Thoracic aorta (tissue), 2 donors: Measurements from ENCODE around the gene LTBR. TPM values are rescaled to one million over a fixed set of nuclear protein-coding genes. Genes with fewer than 3 reads are reported as not detected.
"Not testable (repeated sequence)": the region's sequence is repeated elsewhere in the genome, so short reads cannot be mapped to it uniquely, and the experiment has no call there.

Experiments used
- ATAC-seq: fragments of 150-250 bp; one replicate; pipeline ENCODE4 v1.8.0; 2017; ENCODE audit warnings: low read depth; ENCODE audit not compliant: insufficient number of reproducible peaks, low FRiP score
- DNase-seq: peaks from one replicate; pipeline ENCODE4 v3.0.0-alpha.2; 2020; ENCODE audit warnings: low spot score
- H3K27ac ChIP-seq, 2 donors: fragments of 200-600 bp; sonication (generic); 1 replicate in 1 of 2; 2 replicates in 1 of 2; pipeline ENCODE4 v1.5.1; 2016; ENCODE audit warnings: mild to moderate bottlenecking in 2 of 2, moderate library complexity in 2 of 2
- H3K27me3 ChIP-seq: fragments of 200-600 bp; sonication (generic); replicated peaks from 2 replicates; pipeline ENCODE4 v1.6.0; 2016; ENCODE audit warnings: mild to moderate bottlenecking; ENCODE audit not compliant: insufficient read depth
- H3K36me3 ChIP-seq: fragments of 200-600 bp; sonication (generic); one replicate; pipeline ENCODE4 v1.5.1; 2016
- H3K4me1 ChIP-seq, 2 donors: fragments of 200-600 bp; sonication (generic); 1 replicate in 1 of 2; 2 replicates in 1 of 2; pipeline versions ENCODE4 v1.5.1 to v1.6.0; 2016; ENCODE audit warnings: low read depth in 2 of 2, mild to moderate bottlenecking in 1 of 2; ENCODE audit not compliant: control insufficient read depth in 1 of 2
- H3K4me3 ChIP-seq: fragments of 200-600 bp; sonication (generic); 2 replicates; pipeline ENCODE4 v1.5.1; 2016; ENCODE audit warnings: mild to moderate bottlenecking
- H3K9me3 ChIP-seq: fragments of 200-600 bp; sonication (generic); 2 replicates; pipeline ENCODE4 v1.5.1; 2016
- CTCF ChIP-seq: fragments of 200-600 bp; sonication (generic); IDR thresholded peaks from one replicate; pipeline ENCODE4 v1.5.1; 2019; ENCODE audit warnings: antibody characterized with exemption
- total RNA-seq, 2 donors: library from RNA; depleted of rRNA; stranded (reverse); fragments of >200 nt; gene quantifications; one replicate each; pipeline versions ENCODE4 v1.1.0 to v1.2.3, GENCODE V29; 2016

The LTBR gene
- total RNA-seq, 2 donors from 2014 or later: 176 to 217 TPM

- H3K27ac ChIP-seq: no peak overlapping the region
- no peak for TF ChIP-seq CTCF
- no peak for ATAC-seq
Measured at GRCh38 chr12:6424008-6424347, 40.0 kb downstream of the LTBR start.

GRCh38 chr12:6424866-6425265, 40.9 kb downstream of the LTBR start:
- H3K27ac ChIP-seq: no peak overlapping the region
- no peaks in the 10 kb centered on the region for H3K27me3 ChIP-seq
- H3K9me3 ChIP-seq: no peaks in the 10 kb centered on the region
- H3K4me1 ChIP-seq: peaks cover 0 to 16% of the 10 kb centered on the region in 2 donors
- no peak for ATAC-seq
- H3K36me3 ChIP-seq: no peaks in the 10 kb centered on the region
- no peak for DNase-seq
- H3K4me3 ChIP-seq: no peak overlapping the region
- TF ChIP-seq CTCF: no peak

More at GRCh38 chr12:6424008-6424347, 40.0 kb downstream of the LTBR start:
- Histone ChIP-seq H3K9me3 (no peaks in the 10 kb centered on the region), H3K4me3 (no peak overlapping the region), H3K27me3 (no peaks in the 10 kb centered on the region), H3K36me3 (no peaks in the 10 kb centered on the region), H3K4me1 (peaks cover 0 to 15% of the 10 kb centered on the region in 2 donors)
- DNase-seq: no peak

GRCh38 chr12:6425590-6426531, 41.9 kb downstream of the LTBR start:
- Histone ChIP-seq H3K36me3 (no peaks in the 10 kb centered on the region), H3K27me3 (no peaks in the 10 kb centered on the region), H3K27ac (no peak overlapping the region), H3K9me3 (no peaks in the 10 kb centered on the region), H3K4me3 (no peak overlapping the region), H3K4me1 (peaks cover 6 to 17% of the 10 kb centered on the region in 2 donors)
- no peak for DNase-seq
- no peak for ATAC-seq
- no peak for TF ChIP-seq CTCF

- Histone ChIP-seq H3K4me1 (peaks cover 9 to 25% of the 10 kb centered on the region in 2 donors), H3K36me3 (no peaks in the 10 kb centered on the region), H3K4me3 (no peak overlapping the region), H3K27ac (no peak overlapping the region), H3K27me3 (no peaks in the 10 kb centered on the region), H3K9me3 (no peaks in the 10 kb centered on the region)
- ATAC-seq: no peak
- no peak for DNase-seq
- no peak for TF ChIP-seq CTCF
Measured at GRCh38 chr12:6426882-6427671, 43.1 kb downstream of the LTBR start.

GRCh38 chr12:6427796-6428195, 43.8 kb downstream of the LTBR start:
- H3K36me3 ChIP-seq, H3K27ac ChIP-seq, DNase-seq, H3K4me3 ChIP-seq, H3K9me3 ChIP-seq, H3K27me3 ChIP-seq, ATAC-seq: not testable (repeated sequence)
- H3K4me1 ChIP-seq: peaks cover 9 to 25% of the 10 kb centered on the region in 2 donors
